BE2C (cell line): ENCODE results near the gene TNS3.

Experiments used
- DNase-seq: peaks from one replicate; pipeline ENCODE4 v3.0.0-alpha.2; 2020
- H3K27me3 ChIP-seq: fragments of 250-450 bp; sonication (Bioruptor Pico); 2 replicates; pipeline ENCODE4 v1.5.1; 2020; ENCODE audit warnings: mild to moderate bottlenecking
- H3K36me3 ChIP-seq: fragments of 250-450 bp; sonication (Bioruptor Pico); 2 replicates; pipeline ENCODE4 v1.5.1; 2020; ENCODE audit warnings: mild to moderate bottlenecking
- H3K4me1 ChIP-seq: fragments of 250-450 bp; sonication (Bioruptor Pico); 2 replicates; pipeline ENCODE4 v1.5.1; 2020
- H3K4me3 ChIP-seq: 2 replicates; pipeline ENCODE4 v1.5.1; 2011; ENCODE audit warnings: low read depth, low read length
- H3K9me3 ChIP-seq: fragments of 250-450 bp; sonication (Bioruptor Pico); 2 replicates; pipeline ENCODE4 v1.5.1; 2020
- TF ChIP-seq, protein P1 (sequence below): IDR thresholded peaks from 2 replicates; pipeline ENCODE4 v1.5.1; 2012; ENCODE audit warnings: mild to moderate bottlenecking, low read depth, low read length

TNS3 gene

GRCh38 chr7:47352394-47352968 lies 229.4 kb downstream of the TNS3 start:
- TF ChIP-seq, protein P1, sequence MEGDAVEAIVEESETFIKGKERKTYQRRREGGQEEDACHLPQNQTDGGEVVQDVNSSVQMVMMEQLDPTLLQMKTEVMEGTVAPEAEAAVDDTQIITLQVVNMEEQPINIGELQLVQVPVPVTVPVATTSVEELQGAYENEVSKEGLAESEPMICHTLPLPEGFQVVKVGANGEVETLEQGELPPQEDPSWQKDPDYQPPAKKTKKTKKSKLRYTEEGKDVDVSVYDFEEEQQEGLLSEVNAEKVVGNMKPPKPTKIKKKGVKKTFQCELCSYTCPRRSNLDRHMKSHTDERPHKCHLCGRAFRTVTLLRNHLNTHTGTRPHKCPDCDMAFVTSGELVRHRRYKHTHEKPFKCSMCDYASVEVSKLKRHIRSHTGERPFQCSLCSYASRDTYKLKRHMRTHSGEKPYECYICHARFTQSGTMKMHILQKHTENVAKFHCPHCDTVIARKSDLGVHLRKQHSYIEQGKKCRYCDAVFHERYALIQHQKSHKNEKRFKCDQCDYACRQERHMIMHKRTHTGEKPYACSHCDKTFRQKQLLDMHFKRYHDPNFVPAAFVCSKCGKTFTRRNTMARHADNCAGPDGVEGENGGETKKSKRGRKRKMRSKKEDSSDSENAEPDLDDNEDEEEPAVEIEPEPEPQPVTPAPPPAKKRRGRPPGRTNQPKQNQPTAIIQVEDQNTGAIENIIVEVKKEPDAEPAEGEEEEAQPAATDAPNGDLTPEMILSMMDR = no peak
- Histone ChIP-seq H3K9me3 (no peaks in the 10 kb centered on the region), H3K4me3 (no peak overlapping the region), H3K36me3 (no peaks in the 10 kb centered on the region), H3K4me1 (no peaks in the 10 kb centered on the region), H3K27me3 (no peaks in the 10 kb centered on the region)
- DNase-seq = no peak

DNA sequence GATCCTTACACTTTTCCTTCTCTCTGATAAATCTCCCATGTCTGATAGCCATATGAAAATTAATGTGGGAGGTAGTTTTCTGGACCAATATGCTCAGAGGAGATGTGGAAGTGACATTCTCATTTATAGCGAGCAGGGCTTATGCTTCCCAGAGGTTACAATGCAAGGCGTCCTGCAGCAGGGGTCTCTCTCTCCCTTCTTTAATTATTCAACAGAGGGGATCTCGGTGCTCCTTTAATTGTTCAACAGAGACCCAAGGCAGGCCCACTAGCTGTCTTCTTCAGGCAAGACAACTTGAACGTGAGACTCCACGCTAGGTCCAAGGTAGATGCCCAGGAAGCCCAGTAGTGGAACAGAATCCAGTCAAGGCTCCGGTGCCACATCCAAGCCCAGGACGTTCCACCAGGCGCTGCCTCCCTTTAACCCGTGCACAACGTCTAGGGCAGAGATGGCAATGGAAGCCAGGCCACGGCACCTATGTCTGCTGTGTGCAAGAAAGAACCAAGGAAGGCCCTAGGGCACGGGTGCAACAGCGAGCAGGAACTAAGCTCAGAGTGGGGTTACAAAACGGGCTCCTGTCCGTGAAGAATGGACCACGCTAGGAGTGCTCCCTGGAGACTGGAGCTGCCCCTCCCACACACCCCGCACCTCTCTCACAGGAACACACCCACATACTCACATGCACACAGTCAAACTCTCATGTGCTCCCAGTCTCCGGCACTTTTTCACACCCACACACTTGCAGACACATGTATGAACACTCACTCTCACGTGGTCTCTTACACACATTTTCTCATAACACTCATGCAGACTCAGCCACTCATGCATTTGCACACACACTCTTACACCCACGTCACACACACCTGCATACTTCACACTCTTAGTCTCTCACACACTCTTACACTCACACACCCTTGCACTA lies 230.4 kb downstream of the TNS3 start:
- no peaks in the 10 kb centered on the region for H3K27me3 ChIP-seq
- H3K4me3 ChIP-seq = no peak overlapping the region
- no peak for DNase-seq
- no peaks in the 10 kb centered on the region for H3K36me3 ChIP-seq
- no peaks in the 10 kb centered on the region for H3K4me1 ChIP-seq
- TF ChIP-seq, protein P1 = no peak
- no peaks in the 10 kb centered on the region for H3K9me3 ChIP-seq

- TF ChIP-seq, protein P1 = no peak
- no peaks in the 10 kb centered on the region for H3K36me3 ChIP-seq
Measured at GRCh38 chr7:47350425-47350824, 231.5 kb downstream of the TNS3 start.

DNA sequence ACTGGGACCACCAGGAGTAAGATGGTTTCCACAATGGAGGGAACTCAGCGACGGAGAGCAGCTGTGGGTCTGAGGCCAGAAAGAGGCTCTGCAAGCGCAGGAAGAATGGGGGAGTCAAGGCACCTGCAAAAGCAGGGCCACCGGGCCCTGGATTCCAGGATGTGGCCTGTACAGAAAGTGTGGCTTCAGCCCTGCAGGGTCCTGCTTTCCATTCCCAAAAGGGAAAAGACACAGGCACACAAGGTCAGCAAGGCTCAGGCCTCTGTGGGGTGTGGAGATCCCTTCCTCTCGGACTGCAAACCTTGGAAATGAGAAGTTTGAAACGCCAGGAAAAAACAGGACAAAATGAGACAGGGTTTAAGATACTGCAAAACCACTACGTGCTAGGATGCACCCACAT lies 232.5 kb downstream of the TNS3 start:
- no peak overlapping the region for H3K4me3 ChIP-seq
- no peaks in the 10 kb centered on the region for H3K27me3 ChIP-seq
- no peak for DNase-seq
- H3K36me3 ChIP-seq = no peaks in the 10 kb centered on the region
- TF ChIP-seq, protein P1 = no peak
- H3K4me1 ChIP-seq = no peaks in the 10 kb centered on the region
- no peaks in the 10 kb centered on the region for H3K9me3 ChIP-seq

More at GRCh38 chr7:47350425-47350824, 231.5 kb downstream of the TNS3 start:
- H3K4me1 ChIP-seq = no peaks in the 10 kb centered on the region
- DNase-seq = no peak
- no peaks in the 10 kb centered on the region for H3K27me3 ChIP-seq
- H3K4me3 ChIP-seq = no peak overlapping the region
- no peaks in the 10 kb centered on the region for H3K9me3 ChIP-seq

DNA sequence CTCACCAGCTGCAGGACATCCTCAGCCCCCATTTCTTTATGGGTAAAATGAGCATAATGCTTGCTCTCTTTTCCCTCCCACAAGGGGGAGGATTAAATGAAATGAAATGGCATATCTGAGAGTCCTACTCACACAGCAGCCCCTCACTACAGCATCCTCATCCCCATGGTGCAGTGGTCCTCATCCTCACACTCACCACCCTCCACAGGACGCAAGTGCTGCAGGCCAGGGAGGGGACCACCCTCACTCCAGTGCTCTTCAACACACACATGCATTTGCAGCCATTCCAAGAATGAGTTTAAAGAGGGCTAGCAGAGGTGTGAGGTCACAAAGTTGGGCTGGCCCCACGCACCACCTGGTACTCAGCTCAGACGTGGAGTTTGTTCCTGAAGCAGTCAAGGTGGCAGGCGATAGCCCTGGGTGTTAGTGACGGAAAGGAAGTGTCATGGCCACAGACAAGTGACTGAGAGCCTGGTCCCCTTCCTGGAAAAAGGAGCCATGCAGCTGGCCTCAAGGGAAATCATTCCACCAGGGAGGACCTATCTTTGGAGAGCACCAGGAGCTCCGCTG lies 234.0 kb downstream of the TNS3 start:
- DNase-seq = no peak
- no peaks in the 10 kb centered on the region for H3K36me3 ChIP-seq

More for the DNA sequence above, 234.0 kb downstream of the TNS3 start:
- Histone ChIP-seq H3K4me3 (no peak overlapping the region), H3K9me3 (no peaks in the 10 kb centered on the region), H3K27me3 (no peaks in the 10 kb centered on the region), H3K4me1 (no peaks in the 10 kb centered on the region)
- TF ChIP-seq, protein P1 = no peak
